HepG2 (cell line): Measurements from ENCODE around the gene GFER. TPM values are rescaled to one million over a fixed set of nuclear protein-coding genes. Genes with fewer than 3 reads are reported as not detected.

Source experiments
- ARID4A ChIP-seq: sonication (generic); formaldehyde crosslinking; IDR thresholded peaks from 2 replicates; pipeline ENCODE4 v1.5.0; 2020; ENCODE audit warnings: mild to moderate bottlenecking, missing genetic modification reagents, borderline replicate concordance
- CENPBD1 ChIP-seq: sonication (generic); formaldehyde crosslinking; IDR thresholded peaks from 2 replicates; pipeline ENCODE4 v1.8.0; 2022; ENCODE audit warnings: missing genetic modification reagents, low read depth, mild to moderate bottlenecking, borderline replicate concordance
- GABPA ChIP-seq, 2 experiments: IDR thresholded peaks; 2 replicates each; pipeline ENCODE4 v1.6.1; 2011 to 2016; ENCODE audit warnings: low read depth in 2 of 2, low read length in 1 of 2, missing biosample characterization in 1 of 2, missing genetic modification characterization in 1 of 2
- GMEB1 ChIP-seq: sonication (generic); formaldehyde crosslinking; IDR thresholded peaks from 2 replicates; pipeline ENCODE4 v1.5.1; 2020; ENCODE audit warnings: missing genetic modification reagents, mild to moderate bottlenecking, borderline replicate concordance
- HOXA5 ChIP-seq: sonication (generic); formaldehyde crosslinking; IDR thresholded peaks from 2 replicates; pipeline ENCODE4 v1.4.0; 2020; ENCODE audit warnings: missing genetic modification reagents
- IKZF1 ChIP-seq: fragments of 450-650 bp; IDR thresholded peaks from 2 replicates; pipeline ENCODE4 v1.7.1; 2016
- NFYB ChIP-seq: sonication (generic); formaldehyde crosslinking; IDR thresholded peaks from 2 replicates; pipeline ENCODE4 v1.4.0; 2020; ENCODE audit warnings: missing genetic modification reagents
- PLSCR1 ChIP-seq: sonication (generic); formaldehyde crosslinking; IDR thresholded peaks from 2 replicates; pipeline ENCODE4 v1.5.0; 2020; ENCODE audit warnings: missing genetic modification reagents, mild to moderate bottlenecking, borderline replicate concordance
- RBM39 ChIP-seq: fragments of 200-400 bp; formaldehyde crosslinking; IDR thresholded peaks from one replicate; pipeline ENCODE4 v1.6.1; 2018; ENCODE audit warnings: antibody characterized with exemption, mild to moderate bottlenecking, low read depth, low read length; ENCODE audit not compliant: poor library complexity, severe bottlenecking
- SKIL ChIP-seq: sonication (generic); formaldehyde crosslinking; IDR thresholded peaks from 2 replicates; pipeline ENCODE4 v1.8.0; 2022; ENCODE audit warnings: missing genetic modification reagents, mild to moderate bottlenecking, moderate library complexity, borderline replicate concordance
- SRSF4 ChIP-seq: fragments of 200-400 bp; formaldehyde crosslinking; IDR thresholded peaks from one replicate; pipeline ENCODE4 v1.6.1; 2018; ENCODE audit warnings: mild to moderate bottlenecking, low read depth, low read length, moderate library complexity; ENCODE audit not compliant: poor library complexity, severe bottlenecking
- TERF1 ChIP-seq: sonication (generic); formaldehyde crosslinking; IDR thresholded peaks from 2 replicates; pipeline ENCODE4 v1.8.0; 2022; ENCODE audit warnings: mild to moderate bottlenecking, missing genetic modification reagents, moderate library complexity
- ZBTB7B ChIP-seq: sonication (generic); formaldehyde crosslinking; IDR thresholded peaks from 2 replicates; pipeline ENCODE4 v1.4.0; 2020; ENCODE audit warnings: missing genetic modification reagents
- ZMYM2 ChIP-seq: sonication (generic); formaldehyde crosslinking; IDR thresholded peaks from 2 replicates; pipeline ENCODE4 v1.8.0; 2022; ENCODE audit warnings: mild to moderate bottlenecking, missing genetic modification reagents
- ZNF260 ChIP-seq: sonication (generic); formaldehyde crosslinking; IDR thresholded peaks from 2 replicates; pipeline ENCODE4 v1.4.0; 2020; ENCODE audit warnings: missing genetic modification reagents, low read depth, mild to moderate bottlenecking, borderline replicate concordance
- ZNF333 ChIP-seq: sonication (generic); formaldehyde crosslinking; IDR thresholded peaks from 2 replicates; pipeline ENCODE4 v1.4.0; 2020; ENCODE audit warnings: mild to moderate bottlenecking, missing genetic modification reagents, borderline replicate concordance
- ZNF616 ChIP-seq: sonication (generic); formaldehyde crosslinking; IDR thresholded peaks from 2 replicates; pipeline ENCODE4 v1.5.0; 2020; ENCODE audit warnings: low read depth, mild to moderate bottlenecking, missing genetic modification reagents
- polyA plus RNA-seq, 8 experiments: library from polyadenylated mRNA; depleted of rRNA in 3 of 8; stranded (reverse) in 7 of 8; unstranded in 1 of 8; fragments of >200 nt; fragmentation: Illumina TruSeq in 4 of 8; extraction: Trizol in 4 of 8; gene quantifications; 2 replicates each; pipeline versions ENCODE4 v1.2.1 to v1.2.3, GENCODE V29; 2011 to 2016; ENCODE audit warnings: low read depth in 4 of 8, missing spikeins in 1 of 8, mixed read lengths in 1 of 8; ENCODE audit not compliant: insufficient read depth in 1 of 8
- total RNA-seq, 5 experiments: library from RNA; depleted of rRNA; stranded (reverse); fragments of >200 nt; fragmentation: Illumina TruSeq; extraction: Trizol; gene quantifications; 2 replicates each; pipeline ENCODE4 v1.2.3, GENCODE V29; 2016; ENCODE audit warnings: low read depth in 1 of 5

GFER gene
- total and polyA plus RNA-seq, 2 of the 13 experiments (the other 11 are each of a cell fraction or from before 2014, with no cell fraction given): 28.6 to 71.7 TPM

GRCh38 chr16:1971796-1972489, 12.1 kb upstream of the GFER start, which contains the start of gene TBL3 (continued):
- TF ChIP-seq ARID4A (CRISPR knock-in tag): peak; percentile 99
- no peak for TF ChIP-seq ZNF616
- no peak for TF ChIP-seq PLSCR1 (CRISPR knock-in tag)
- TF ChIP-seq GMEB1 (CRISPR knock-in tag): peak; percentile 97
- peak; percentile 62 for TF ChIP-seq ZBTB7B (CRISPR knock-in tag)
- TF ChIP-seq ZNF260: peak; percentile 52; the same call in 1 of the 2 replicates
- peak; percentile 69 for TF ChIP-seq SKIL (CRISPR knock-in tag)
- TF ChIP-seq GABPA (IDR thresholded peaks at IDR 0.05; ENCODE audit: low read depth, low read length): peak; percentile 96
- TF ChIP-seq GABPA (CRISPR knock-in tag; IDR thresholded peaks at IDR 0.05; ENCODE audit: low read depth): peak; percentile 97
- TF ChIP-seq IKZF1: no peak
- peak; percentile 79 for TF ChIP-seq RBM39
- peak; percentile 83; the same call in 1 of the 2 replicates for TF ChIP-seq ZNF333 (CRISPR knock-in tag)
- no peak; the same call in 1 of the 2 replicates for TF ChIP-seq ZMYM2 (CRISPR knock-in tag)
- TF ChIP-seq NFYB (CRISPR knock-in tag): peak; percentile 73
- TF ChIP-seq TERF1: no peak
- TF ChIP-seq HOXA5 (CRISPR knock-in tag): peak; percentile 58
- TF ChIP-seq SRSF4: no peak
- TF ChIP-seq CENPBD1: no peak
